Endodermal cell (in vitro differentiated cells): ENCODE results near the gene BRMS1. TPM values are rescaled to one million over a fixed set of nuclear protein-coding genes. Genes with fewer than 3 reads are reported as not detected.
"Not testable (repeated sequence)": the region's sequence is repeated elsewhere in the genome, so short reads cannot be mapped to it uniquely, and the experiment has no call there.

ENCODE experiments used
- DNase-seq: peaks from one replicate; pipeline ENCODE4 v3.0.0-alpha.2; 2017
- H3K27ac ChIP-seq: 2 replicates; pipeline ENCODE4 v1.5.1; 2013; ENCODE audit warnings: mild to moderate bottlenecking, low read depth, low read length, moderate library complexity
- H3K27me3 ChIP-seq: 2 replicates; pipeline ENCODE4 v1.6.1; 2013; ENCODE audit warnings: mild to moderate bottlenecking, low read length, moderate library complexity; ENCODE audit not compliant: insufficient read depth, control insufficient read depth, poor library complexity, severe bottlenecking
- H3K36me3 ChIP-seq: 2 replicates; pipeline ENCODE4 v1.7.0; 2013; ENCODE audit warnings: mild to moderate bottlenecking, low read length, moderate library complexity; ENCODE audit not compliant: control insufficient read depth, insufficient read depth
- H3K4me1 ChIP-seq: one replicate; pipeline ENCODE4 v1.7.0; 2013; ENCODE audit warnings: low read length; ENCODE audit not compliant: control insufficient read depth, insufficient read depth
- H3K4me3 ChIP-seq: 2 replicates; pipeline ENCODE4 v1.5.1; 2013; ENCODE audit warnings: mild to moderate bottlenecking, low read length, moderate library complexity
- H3K9ac ChIP-seq: 2 replicates; pipeline ENCODE4 v1.6.1; 2013; ENCODE audit warnings: mild to moderate bottlenecking, low read length, moderate library complexity; ENCODE audit not compliant: poor library complexity, severe bottlenecking; ENCODE audit errors: extremely low read depth
- H3K9me3 ChIP-seq: 2 replicates; pipeline ENCODE4 v1.6.1; 2013; ENCODE audit warnings: mild to moderate bottlenecking, low read length, moderate library complexity; ENCODE audit not compliant: control insufficient read depth
- H3K27ac Mint-ChIP-seq: 2 replicates; pipeline ENCODE4 v1.8.0; 2020; ENCODE audit warnings: mixed read lengths
- H3K27me3 Mint-ChIP-seq: 2 replicates; pipeline ENCODE4 v1.8.0; 2021; ENCODE audit warnings: mild to moderate bottlenecking, mixed read lengths; ENCODE audit not compliant: insufficient read depth
- H3K36me3 Mint-ChIP-seq: 2 replicates; pipeline ENCODE4 v1.8.0; 2020; ENCODE audit warnings: low read depth, mixed read lengths
- H3K4me1 Mint-ChIP-seq: 2 replicates; pipeline ENCODE4 v1.8.0; 2020; ENCODE audit warnings: mixed read lengths
- H3K4me3 Mint-ChIP-seq: 2 replicates; pipeline ENCODE4 v1.8.0; 2020; ENCODE audit warnings: mild to moderate bottlenecking, moderate library complexity, mixed read lengths
- H3K9me3 Mint-ChIP-seq: 2 replicates; pipeline ENCODE4 v1.8.0; 2020; ENCODE audit warnings: mild to moderate bottlenecking, mixed read lengths
- CTCF ChIP-seq: fragments of 200-600 bp; sonication (generic); conservative IDR thresholded peaks from 2 replicates; pipeline ENCODE4 v1.5.0; 2021; ENCODE audit warnings: antibody characterized with exemption, mild to moderate bottlenecking
- WGBS, 2 experiments: methylation state at CpG; one replicate each; pipeline versions ENCODE4 v1.1.5 to v1.1.7; 2013; ENCODE audit warnings: missing lambda C conversion rate in 2 of 2, mixed read lengths in 1 of 2; ENCODE audit not compliant: insufficient coverage in 1 of 2, insufficient read length in 1 of 2; 5-methylcytosine and 5-hydroxymethylcytosine counted together
- total RNA-seq, 2 donors: library from RNA; stranded (reverse); fragmentation: NEBNext Ultra II Directional in 1 of 2; extraction: Animal tissue kit (Norgen Biotek cat#: 25700) in 1 of 2; gene quantifications; 2 replicates in 1 of 2; 3 replicates in 1 of 2; pipeline ENCODE4 v1.2.1, GENCODE V29; 2021

BRMS1 gene
- total RNA-seq, 2 donors from 2014 or later, result 38.7 to 40.3 TPM

- H3K27me3 Mint-ChIP-seq, result peaks cover 17% of the 10 kb centered on the region
- no peaks in the 10 kb centered on the region for H3K9me3 Mint-ChIP-seq
These were observed 44.0 kb upstream of the BRMS1 start for GRCh38 chr11:66388780-66389386.

GRCh38 chr11:66386171-66387069 is 41.5 kb upstream of the BRMS1 start:
- no peaks in the 10 kb centered on the region for H3K9me3 Mint-ChIP-seq
- H3K4me1 ChIP-seq, result no peaks in the 10 kb centered on the region
- TF ChIP-seq CTCF, result peak; percentile 98
- H3K9me3 ChIP-seq, result no peaks in the 10 kb centered on the region
- DNase-seq, result peak; percentile 96
- no peaks in the 10 kb centered on the region for H3K36me3 ChIP-seq
- peaks cover 8% of the 10 kb centered on the region for H3K27me3 ChIP-seq
- H3K4me1 Mint-ChIP-seq, result peaks cover 2% of the 10 kb centered on the region
- peak overlapping the region; percentile 13 for H3K4me3 ChIP-seq
- H3K27ac Mint-ChIP-seq, result no peak overlapping the region
- peaks cover 14% of the 10 kb centered on the region for H3K27me3 Mint-ChIP-seq
- WGBS, 2 experiments, result 21 to 25% methylated on average over 18 to 20 of the region's 20 CpGs
- no peaks in the 10 kb centered on the region for H3K36me3 Mint-ChIP-seq
- H3K9ac ChIP-seq, result no peak overlapping the region
- H3K27ac ChIP-seq, result no peak overlapping the region
- peak overlapping the region; percentile 38 for H3K4me3 Mint-ChIP-seq

More at GRCh38 chr11:66388780-66389386, 44.0 kb upstream of the BRMS1 start:
- Mint-ChIP-seq H3K4me1 (peaks cover 2% of the 10 kb centered on the region), H3K4me3 (no peak overlapping the region), H3K36me3 (no peaks in the 10 kb centered on the region), H3K27ac (no peak overlapping the region)
- peaks cover 8% of the 10 kb centered on the region for H3K27me3 ChIP-seq
- no peaks in the 10 kb centered on the region for H3K9me3 ChIP-seq
- no peaks in the 10 kb centered on the region for H3K4me1 ChIP-seq
- H3K4me3 ChIP-seq, result no peak overlapping the region
- no peak overlapping the region for H3K27ac ChIP-seq
- DNase-seq, result peak; percentile 94
- TF ChIP-seq CTCF, result peak; percentile 87
- 18 to 41% methylated on average over 6 to 8 of the region's 8 CpGs for WGBS, 2 experiments
- H3K36me3 ChIP-seq, result no peaks in the 10 kb centered on the region
- no peak overlapping the region for H3K9ac ChIP-seq

DNA sequence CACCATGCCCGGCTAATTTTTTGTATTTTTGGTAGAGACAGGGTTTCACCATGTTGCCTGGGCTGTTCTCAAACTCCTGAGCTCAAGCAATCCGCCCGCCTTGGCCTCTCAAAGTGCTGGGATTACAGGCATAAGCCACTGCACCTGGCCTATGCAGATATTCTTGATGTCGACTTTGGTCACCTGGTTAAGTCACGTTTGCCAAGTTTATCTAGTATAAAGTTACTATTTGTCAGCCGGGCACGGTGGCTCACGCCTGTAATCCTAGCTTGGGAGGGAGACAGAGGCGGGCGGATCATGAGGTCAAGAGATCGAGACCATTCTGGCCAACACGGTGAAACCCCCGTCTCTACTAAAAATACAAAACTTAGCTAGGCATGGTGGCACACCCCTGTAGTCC is 39.4 kb upstream of the BRMS1 start:
- not testable (repeated sequence) for H3K27me3 Mint-ChIP-seq, H3K27ac Mint-ChIP-seq, H3K9me3 ChIP-seq, H3K36me3 Mint-ChIP-seq, H3K4me1 Mint-ChIP-seq, H3K36me3 ChIP-seq, H3K4me3 Mint-ChIP-seq, H3K9ac ChIP-seq, H3K27ac ChIP-seq, H3K9me3 Mint-ChIP-seq, H3K4me1 ChIP-seq, H3K4me3 ChIP-seq, DNase-seq, H3K27me3 ChIP-seq
- WGBS, 2 experiments, result 93% methylated on average over 11 to 13 of the region's 13 CpGs

DNA sequence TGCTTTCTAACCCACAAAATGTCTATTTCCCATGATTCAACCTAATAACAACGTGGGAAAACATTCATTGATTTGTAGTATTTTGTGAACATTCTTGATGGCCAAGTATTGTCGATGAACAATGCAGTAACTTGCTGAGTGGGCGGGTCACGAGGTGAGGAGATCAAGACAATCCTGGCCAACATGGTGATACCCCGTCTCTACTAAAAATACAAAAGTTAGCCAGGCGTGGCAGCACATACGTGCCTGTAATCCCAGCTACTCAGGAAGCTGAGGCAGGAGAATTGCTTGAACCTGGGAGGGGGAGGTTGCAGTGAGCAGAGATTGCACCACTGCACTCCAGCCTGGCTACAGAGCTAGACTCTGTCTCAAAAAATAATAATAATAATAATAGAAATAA is 35.4 kb upstream of the BRMS1 start:
- not testable (repeated sequence) for H3K4me3 Mint-ChIP-seq, H3K4me1 ChIP-seq, H3K4me1 Mint-ChIP-seq, H3K9me3 Mint-ChIP-seq, H3K36me3 ChIP-seq, H3K27ac ChIP-seq, H3K4me3 ChIP-seq, H3K27me3 Mint-ChIP-seq, H3K27ac Mint-ChIP-seq, H3K27me3 ChIP-seq, H3K36me3 Mint-ChIP-seq, DNase-seq, H3K9me3 ChIP-seq, H3K9ac ChIP-seq
- 51 to 54% methylated on average over 5 to 7 of the region's 7 CpGs for WGBS, 2 experiments

GRCh38 chr11:66373690-66374287 is 28.9 kb upstream of the BRMS1 start:
- not testable (repeated sequence) for H3K27me3 ChIP-seq, H3K9me3 ChIP-seq, H3K27ac Mint-ChIP-seq, H3K27ac ChIP-seq, H3K9ac ChIP-seq, H3K36me3 ChIP-seq, H3K4me3 ChIP-seq, H3K4me1 ChIP-seq, DNase-seq, H3K9me3 Mint-ChIP-seq, H3K4me3 Mint-ChIP-seq, H3K27me3 Mint-ChIP-seq
- Mint-ChIP-seq H3K4me1 (peaks cover 20% of the 10 kb centered on the region), H3K36me3 (peaks cover 11% of the 10 kb centered on the region)
- WGBS, 2 experiments, result 86 to 87% methylated on average over 7 to 9 of the region's 9 CpGs
